HG03139 (cell line): Measurements from ENCODE around the gene HS6ST2.

Experiments used
- ATAC-seq: cut with Tn5 transposase; IDR thresholded peaks from one replicate; pipeline ENCODE4 v1.9.1; 2021; ENCODE audit not compliant: unreplicated experiment

Gene HS6ST2

DNA sequence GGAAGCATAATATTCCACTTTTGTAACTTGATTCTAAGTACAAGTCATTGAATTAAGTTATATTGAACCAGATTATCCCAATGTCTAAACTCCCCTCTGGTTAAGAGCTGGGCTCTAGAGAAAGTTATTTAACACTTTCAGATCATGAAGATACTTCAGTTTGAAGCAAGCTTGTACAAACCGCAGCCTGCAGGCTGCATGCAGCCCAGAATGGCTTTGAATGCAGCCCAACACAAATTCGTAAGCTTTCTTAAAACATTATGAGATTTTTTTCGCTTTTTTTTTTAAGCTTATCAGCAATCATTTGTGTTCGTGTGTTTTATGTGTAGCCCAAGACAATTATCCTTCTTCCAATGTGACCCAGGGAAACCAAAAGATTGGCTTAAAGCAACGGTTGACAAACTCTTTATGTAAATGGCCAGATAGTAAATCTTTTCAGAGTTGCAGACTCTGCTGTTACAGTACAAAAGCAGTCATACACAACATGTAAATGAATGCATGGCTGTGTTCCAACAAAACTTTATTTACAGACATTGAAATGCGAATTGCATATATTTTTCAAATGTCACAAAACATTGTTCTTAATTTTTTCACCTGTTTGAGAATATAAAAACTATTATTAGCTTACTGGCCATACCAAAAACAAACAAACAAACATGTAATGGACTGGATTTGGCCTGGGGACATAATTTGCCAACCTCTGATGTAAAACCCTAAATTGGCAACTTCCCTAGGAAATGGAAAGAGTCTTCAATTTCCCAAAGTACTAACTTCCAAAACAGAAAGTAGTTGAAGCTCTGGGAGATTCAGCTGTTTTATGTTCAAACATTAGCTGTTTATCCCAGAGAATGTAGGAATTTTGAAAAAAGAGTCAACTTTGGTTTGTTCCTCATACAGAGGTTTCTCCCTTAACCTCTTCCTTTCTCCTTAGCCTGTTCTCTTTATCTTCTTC, 268.5 kb downstream of the HS6ST2 start:
- ATAC-seq, result no peak

DNA sequence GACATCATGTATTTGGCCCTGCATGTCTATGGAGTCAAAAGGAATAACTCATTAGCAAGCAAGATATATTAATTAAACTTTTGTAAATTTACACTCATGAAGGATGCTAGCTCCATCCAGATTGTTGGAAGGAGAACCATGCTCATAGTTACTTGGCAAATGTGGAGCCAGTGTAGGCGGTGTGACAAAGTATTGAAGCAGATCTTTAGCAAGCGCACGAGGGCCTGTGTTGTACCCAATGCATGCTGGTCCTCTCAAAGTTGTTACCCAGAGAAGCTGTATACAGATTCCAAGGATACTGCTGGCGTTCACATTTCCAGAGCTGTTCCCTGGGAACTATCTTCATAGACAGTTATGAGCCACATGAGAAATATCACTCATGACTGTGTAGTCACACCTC, 273.2 kb downstream of the HS6ST2 start:
- ATAC-seq, result no peak

DNA sequence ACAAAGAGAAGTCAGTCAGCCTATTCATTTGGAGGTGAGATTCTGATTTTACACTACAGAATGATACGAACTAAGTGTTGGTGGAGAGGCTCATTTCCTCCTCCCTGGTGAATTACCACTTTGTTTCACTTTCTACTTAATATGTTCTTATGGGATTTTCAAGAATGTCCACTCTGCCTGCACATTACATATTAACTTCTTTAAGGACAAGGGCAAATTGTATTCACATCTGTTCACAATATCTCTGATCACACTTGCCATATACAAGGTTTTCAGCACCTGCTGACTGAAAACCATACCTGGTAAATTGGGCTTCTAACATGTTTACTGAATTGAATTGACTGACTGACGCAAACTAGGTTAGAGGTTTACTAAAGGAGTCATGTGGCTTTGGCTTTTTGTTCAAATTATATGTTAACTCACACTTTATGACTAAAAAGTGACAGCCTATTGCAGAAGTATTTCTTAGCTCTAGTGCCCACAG, 281.2 kb downstream of the HS6ST2 start:
- peak; percentile 63 for ATAC-seq

- ATAC-seq, result no peak
Observed at GRCh38 chrX:132676561-132677186, 281.8 kb downstream of the HS6ST2 start.

DNA sequence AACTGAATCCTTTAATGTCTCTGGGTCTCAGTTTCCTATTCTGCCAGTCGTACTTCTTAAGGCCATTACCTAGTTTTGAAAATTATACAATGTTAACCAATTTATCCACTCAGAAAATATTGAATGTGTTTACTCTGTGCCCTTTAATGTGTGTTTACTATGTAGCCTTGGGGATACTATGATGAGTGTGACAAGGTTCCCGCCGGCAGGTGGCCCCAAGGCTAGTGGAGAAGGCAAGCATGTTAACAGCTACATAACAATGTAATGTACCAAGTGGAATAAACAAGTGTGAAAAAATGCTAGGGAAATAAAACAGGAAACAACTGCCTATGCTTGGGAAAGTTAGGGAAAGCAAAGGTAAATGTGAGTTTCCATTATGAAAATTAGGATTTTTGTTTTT, 282.3 kb downstream of the HS6ST2 start:
- ATAC-seq, result no peak

DNA sequence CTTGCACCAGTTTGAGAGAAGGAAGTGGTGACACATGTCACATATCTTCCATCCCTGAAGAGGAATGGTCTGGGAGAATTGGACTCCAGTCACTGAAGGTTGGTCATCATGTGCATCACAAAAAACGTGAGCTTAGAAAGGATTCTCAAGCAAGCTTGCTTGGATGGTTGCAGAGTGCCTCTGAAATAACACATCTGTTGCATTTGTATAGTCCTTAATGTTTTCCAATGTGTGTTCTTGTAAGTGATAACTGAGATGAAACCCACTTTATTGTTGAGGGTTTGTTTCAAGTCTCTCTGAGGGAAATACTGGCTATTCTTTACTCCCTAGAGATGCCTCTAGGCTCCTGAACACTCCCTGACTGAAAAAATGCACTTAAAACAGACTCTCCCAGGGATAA, 285.1 kb downstream of the HS6ST2 start:
- no peak for ATAC-seq

GRCh38 chrX:132671229-132671641, 287.2 kb downstream of the HS6ST2 start:
- ATAC-seq, result no peak

- no peak for ATAC-seq
Observed at GRCh38 chrX:132669142-132669541, 289.3 kb downstream of the HS6ST2 start.

GRCh38 chrX:132668178-132668577, 290.3 kb downstream of the HS6ST2 start:
- ATAC-seq, result no peak

- no peak for ATAC-seq
Observed at GRCh38 chrX:132665676-132666075, 292.8 kb downstream of the HS6ST2 start.

DNA sequence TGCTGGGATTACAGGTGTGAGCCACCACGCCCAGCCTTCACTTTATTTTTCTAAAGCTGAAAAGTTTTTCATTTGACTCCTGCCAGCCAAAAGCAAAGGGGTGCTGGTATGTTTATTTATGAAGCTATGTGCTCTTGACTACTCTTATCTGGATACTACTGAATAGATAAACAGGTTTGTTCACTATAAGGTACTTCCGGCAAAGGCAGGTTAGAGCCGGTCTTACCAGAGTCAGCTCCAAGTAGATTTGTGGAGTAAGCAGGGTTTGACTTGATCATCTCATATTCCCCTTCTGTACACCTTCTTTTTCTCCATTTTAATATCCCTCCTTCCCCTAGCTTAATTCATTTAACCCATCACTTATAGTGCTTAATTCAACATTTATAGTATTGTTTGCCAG, 294.2 kb downstream of the HS6ST2 start:
- no peak for ATAC-seq

DNA sequence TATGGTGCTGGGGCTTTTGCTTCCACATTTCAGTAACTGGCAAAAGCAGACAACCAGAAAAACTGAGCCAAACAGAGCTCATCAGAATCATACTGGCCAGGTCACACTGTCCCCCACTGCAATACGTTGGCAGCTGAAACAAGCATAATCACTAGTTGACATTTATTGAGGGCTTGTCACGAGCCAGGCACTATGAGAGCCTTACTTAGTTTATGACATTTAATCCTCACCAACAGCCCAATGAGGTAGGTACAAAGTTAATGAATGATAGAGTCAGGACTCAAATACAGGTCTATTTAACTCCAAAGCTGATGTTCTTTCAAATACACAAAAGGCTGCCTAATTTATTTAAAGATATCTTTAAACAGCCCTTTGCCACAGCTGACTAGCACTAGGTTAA, 295.6 kb downstream of the HS6ST2 start:
- ATAC-seq, result no peak

GRCh38 chrX:132657876-132658275, 300.6 kb downstream of the HS6ST2 start:
- ATAC-seq, result no peak

GRCh38 chrX:132652871-132653270, 305.6 kb downstream of the HS6ST2 start:
- no peak for ATAC-seq

GRCh38 chrX:132651421-132652086, 306.9 kb downstream of the HS6ST2 start:
- no peak for ATAC-seq

DNA sequence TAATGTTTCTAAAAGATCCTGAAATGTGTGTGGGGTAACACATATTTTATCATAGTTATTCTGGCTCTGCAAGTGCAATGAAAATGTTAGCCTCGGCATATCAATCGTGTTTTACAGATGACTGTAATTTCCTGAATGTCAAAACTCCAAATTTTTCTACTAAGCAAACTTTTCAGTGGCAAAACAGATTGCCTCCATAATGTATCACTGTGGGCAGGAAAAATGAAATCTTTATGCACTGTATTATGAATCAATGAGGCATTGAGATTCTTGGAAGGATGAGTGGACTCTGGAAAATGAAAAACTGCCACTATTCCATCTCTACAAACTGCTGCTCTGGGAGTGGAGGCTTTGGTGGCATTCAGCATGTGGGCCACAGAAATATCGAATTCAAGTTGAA, 309.5 kb downstream of the HS6ST2 start:
- no peak for ATAC-seq

DNA sequence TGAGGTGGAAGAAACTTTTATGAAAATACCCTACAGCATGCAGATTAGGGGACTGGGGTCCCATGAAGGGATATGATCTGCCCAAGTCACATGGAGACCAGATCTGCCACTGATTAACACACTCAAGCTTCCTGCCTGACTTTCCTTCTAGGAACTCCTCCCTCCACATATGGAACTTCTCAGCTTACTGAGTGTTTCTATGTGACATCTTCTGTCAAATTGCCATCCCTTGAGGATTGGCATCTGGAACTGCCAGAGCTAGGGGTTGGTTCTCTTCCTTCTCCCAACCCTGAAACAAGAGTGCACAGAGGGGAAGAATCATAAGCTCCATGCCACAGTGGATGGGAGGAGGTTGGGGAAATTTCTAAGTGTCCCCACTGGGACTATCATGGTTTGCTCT, 319.0 kb downstream of the HS6ST2 start:
- ATAC-seq, result no peak

DNA sequence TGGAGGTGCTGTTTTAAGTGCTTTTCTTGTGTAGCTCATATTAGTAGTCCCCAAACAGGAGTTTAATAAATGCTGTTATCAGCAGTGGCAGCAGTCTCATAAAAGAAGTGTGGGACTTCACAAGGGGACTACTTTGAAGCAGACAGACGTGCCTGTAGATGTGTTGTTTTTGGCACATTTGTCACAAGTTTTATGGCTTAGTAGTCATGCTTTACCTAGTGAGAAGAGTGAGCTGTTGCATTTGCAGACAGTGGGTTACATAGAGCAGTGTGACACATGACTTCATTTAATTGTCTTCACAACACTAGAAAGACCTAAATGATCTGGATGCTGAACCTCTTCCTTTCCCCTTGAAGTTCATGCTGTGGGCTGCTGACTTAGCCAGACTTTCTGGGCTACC, 320.1 kb downstream of the HS6ST2 start:
- no peak for ATAC-seq

DNA sequence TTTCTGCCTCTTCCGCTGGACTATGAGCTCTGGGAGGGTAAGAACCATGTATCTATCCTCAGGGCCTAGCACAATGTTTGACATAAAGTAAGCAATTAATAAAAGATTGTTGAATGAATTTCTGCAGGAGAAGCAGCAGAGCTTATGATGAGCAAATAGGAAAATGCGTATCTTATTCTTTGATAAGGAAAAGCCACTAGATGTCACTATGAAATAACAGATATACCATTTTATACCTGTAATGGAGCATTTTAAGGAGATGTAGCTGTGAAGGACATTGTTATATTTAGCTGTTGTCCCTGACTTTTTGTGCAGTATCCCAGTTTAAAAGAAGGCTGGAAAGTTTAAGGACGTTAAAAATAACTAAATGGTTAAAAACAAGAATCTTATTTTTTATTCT, 322.3 kb downstream of the HS6ST2 start:
- no peak for ATAC-seq

DNA sequence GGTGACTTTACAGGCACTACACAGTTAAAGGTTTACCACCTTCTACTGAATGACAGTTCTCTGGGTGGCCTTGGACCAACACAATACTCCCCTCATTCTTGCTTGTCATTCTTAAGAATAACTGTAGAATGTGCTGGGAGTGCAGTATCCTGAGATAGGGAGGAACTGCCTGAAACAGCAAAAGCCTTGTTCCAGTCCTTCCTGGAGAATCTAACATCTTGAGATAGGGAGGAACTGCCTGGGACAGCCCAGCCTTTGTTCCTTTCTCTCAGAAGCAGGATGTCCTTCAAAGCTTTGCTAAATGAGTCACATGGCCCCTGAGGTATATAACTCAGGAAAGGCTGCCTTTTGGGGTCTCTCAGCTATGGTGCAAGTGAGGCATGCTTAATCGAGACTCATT, 323.9 kb downstream of the HS6ST2 start:
- ATAC-seq, result no peak

DNA sequence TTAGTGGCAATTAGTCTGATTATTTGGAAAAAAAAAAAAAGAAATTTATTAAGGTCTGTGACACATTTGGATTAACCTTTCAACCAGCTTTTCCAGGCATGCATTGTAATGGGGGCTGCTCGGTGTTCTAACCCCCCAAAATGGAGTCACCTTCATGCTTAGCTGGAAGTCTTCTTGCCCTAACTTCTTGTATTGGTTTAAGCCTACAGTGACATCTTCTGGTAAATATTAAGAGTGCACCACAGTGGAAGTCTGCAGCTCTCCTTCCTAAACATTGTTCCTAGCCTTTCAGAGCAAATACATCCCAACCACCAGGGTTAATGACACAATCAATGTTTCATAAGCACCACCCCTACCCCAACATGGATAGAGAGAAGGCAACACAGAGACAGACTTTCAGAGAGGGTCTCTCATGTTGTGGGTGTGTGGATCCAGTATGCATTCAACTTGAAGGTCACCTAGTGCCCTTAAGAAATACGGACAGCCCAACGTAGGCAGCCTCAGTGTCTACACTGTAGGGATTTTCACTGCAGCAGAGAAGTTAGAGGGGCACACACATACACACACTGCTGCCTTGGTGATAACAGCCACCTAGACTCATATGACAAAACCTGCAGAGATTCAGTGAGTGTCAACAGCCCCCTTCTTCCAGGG, 326.7 kb downstream of the HS6ST2 start:
- ATAC-seq, result no peak
